ENCODE results near the gene THADA.
A peak's percentile ranks its signal among the peaks of the same experiment; 100 is the strongest.

THADA gene

DNA sequence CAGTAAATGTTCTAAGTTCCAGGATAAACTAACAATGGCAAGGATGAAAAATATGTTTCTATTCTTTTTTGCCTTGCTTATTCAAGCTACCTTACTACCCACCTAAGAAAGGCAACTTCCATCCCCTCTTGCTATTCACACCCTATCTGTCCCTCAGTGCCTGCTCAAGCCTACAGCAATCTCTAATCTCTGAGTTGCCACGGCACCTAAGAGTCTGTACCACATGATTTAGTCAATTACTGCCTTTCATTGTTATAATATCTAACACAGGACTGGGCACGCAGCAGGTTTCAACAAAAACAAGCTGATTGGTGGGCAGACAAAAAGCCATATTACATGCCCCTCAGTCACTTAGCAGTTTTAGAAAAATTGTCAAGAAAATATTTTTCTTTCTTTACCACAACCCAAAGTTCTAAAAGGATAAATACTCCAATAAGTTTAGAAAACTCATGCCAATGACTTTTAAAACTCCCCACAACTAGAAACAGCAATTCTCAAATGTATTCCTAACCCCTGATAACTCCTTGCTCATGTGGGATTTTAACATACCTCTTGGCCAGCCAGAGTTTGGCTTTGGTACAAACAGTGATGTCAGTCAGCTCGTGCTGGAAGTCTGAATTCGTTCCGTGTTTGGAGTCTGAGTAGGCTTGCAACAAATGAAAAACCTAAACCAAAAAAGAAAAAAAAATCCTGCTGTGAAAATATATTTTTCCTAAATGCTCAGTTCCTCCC lies 252.1 kb downstream of the THADA start:
- peak; percentile 79 for DNase-seq

DNA sequence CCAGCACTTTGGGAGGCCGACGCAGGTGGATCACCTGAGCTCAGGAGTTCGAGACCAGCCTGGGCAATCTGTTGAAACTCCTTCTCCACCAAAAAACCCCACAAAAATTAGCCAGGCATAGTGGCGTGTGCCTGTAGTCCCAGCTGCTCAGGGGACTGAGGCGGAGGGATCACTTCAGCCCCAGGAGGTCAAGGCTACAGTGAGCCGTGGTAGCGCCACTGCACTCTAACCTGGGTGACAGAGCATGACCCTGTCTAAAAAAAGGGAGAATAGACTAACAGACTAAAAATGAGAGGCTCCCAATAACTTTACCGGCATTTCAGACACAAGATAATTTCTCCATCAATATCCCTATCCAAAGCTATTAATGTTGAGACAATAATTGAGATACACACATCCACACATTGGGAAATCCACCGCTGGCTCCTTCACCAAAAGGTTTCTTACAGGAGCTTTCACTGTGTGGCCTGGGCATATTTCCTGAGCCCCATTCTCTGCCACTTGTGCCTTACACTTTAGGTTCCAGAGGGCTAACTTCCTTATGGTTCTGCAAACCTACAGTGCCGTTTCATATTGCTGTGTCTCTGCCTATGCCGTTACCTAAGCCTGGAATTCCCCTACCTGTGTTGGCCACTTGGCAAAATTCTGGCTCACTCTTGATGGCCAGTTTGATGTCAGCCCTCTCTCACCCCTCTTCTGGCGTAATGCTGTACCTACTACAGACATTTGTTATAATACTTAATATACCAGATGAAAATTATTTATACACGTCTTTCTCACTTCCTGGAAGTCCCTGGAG lies 253.7 kb downstream of the THADA start:
- DNase-seq: no peak

DNA sequence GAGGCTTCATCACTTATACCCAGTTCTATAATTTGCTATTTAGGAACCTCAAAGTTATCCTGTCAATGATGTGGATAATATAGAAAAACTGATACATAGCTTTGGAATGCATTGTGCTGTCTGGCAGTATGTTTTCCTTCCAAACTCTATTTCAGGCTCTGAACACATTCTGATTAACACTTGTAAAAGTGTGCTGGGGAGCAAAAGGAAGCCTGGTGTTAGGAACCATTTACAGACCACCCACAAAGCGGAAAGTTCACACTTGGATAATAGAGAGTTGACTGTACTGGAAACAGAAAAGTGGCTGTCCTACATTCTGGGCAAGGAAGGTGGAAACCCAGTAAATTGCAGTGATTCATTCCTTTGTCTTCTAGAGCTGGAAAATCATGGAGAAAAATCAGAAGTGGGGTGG lies 254.9 kb downstream of the THADA start:
- DNase-seq: peak; percentile 72

DNA sequence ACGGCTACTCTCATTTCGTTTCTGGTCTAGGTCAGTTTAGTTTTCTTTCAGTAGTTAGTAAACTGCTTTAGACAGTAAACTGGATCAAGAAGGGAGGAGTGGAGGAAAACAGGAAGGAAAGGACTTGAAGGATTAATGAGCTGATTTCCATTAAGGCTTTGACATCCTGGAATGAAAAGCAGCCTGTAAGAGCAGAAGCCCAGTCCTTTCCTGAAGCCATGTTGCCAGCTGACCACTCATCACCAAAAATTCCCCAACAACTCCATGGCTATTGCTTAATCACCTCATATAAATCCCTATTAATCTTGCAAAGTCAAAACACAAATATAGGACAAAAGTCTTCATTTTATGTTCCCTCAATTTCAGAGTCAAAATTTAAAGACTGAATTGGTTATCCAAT lies 255.8 kb downstream of the THADA start:
- no peak for DNase-seq

DNA sequence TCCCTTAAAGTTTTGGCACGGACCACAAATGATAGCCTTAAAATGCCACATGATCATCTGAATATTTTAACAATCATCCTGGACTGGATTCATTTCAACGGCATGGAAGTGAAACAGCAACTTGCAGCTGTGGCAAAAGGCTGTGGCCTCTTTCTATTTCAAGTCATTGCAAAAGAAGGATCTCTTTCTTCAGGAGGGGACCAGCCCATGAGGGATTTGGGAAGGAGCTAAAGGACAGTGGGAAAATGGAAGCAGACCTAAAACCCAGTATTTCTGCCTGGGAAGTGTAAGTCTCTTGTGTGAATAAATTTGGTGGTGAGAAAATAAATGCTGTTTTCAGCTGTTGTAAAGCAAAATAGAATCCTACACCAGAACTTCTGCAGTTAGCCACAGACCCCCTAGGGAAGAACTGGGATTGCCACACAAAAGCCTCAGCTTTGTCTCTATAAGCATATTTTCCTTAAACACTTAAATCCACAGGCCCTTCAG lies 262.1 kb downstream of the THADA start:
- DNase-seq: no peak

DNA sequence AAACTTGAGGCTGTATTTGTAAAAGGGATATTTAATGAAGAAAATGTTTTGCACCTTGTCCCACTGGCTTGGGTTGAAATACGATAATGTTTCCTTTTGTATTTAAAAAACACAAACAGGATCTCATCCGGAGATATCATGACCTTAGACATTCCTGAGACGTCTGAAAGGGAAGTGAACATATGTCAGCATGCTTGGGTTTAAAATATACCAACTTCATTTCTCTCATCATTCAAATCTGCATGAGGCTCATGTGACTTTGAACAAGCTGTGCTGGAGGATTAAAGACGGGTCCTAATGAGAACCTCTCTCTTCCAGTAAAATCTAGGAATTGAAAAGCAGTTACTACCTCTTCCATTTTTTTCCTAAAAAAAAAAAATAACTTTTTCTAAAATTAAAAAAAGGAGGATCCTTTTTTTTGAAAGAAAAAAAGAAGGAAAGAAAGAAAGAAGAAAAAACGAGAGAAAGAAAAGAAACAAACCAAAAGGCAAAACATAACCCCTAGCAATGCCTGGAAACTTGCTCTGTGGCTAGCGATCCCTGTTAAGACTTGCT lies 262.7 kb downstream of the THADA start:
- no peak for DNase-seq

DNA sequence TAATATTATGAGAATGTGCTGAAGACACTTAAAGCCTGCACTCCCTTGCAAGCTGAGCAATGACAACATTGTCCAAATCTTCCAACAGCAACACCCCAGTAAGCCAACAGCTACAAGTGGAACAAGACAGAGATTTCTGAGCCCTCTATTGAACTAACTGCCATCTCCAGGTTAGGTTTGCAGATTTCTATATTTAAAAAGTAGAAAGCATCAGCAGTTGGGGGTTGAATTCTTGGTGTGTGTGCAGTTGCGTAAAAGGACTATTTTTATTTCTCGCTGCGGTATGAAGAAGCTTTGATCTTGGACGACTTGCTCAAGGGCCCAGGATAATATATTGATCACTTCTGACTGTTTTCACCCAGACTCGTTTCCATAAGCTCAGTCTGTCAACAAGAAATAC lies 263.2 kb downstream of the THADA start:
- no peak for DNase-seq

DNA sequence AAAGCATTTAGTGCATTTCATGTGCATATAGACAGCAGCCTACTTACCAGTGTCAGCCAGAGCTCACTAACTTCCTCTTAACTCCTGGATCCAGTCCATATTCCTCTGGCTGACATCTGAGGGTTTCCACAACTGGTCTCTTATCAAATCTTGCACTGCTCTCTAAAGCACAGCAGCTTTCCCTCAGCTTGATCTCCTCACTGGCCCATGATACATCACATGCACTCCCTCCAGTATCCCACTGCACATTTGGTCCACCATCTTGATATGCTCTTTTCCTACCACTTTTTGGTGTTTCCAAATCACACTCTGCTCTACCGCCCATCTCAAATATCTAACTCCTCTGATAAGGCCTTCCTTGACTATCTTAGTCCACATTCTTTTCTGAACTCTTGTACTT lies 264.4 kb downstream of the THADA start:
- DNase-seq: no peak

DNA sequence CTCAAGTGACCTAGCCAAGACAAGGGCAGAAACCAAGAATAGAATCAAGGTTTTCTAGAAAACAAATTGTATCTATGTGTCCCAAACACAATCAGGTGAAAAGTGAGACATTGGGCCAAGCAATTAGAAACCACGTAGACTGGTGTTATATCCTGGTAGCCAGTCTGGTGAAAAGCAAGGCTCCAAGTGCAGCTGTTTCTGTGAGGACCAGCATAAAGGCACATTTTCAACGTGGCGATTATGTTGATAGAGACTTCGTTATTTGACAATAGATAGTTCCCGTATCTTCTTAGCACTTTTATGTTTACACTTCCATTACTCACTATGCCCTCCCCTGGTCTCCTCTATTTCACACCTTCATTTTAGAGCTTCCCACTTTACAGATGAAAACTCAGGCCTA lies 266.2 kb downstream of the THADA start:
- DNase-seq: no peak

DNA sequence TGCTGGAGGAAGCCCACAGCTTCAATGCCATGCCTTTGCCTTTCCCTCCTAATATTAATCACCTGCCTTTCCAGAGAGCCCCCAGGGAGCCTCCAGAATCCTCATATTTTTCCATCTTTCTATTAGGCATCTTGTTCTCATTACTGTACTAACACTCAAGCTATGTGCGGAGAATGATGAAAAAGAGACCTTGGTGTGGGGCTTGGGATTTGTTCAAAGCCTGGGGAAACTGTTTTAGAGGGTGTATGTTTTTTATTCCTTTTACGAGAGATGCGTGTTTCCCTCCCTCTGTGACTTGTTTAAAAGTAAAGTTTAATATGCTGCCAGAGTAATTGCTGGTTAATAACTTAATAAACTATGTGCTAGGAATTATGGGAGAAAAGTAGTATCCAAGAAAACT lies 267.0 kb downstream of the THADA start:
- no peak for DNase-seq

DNA sequence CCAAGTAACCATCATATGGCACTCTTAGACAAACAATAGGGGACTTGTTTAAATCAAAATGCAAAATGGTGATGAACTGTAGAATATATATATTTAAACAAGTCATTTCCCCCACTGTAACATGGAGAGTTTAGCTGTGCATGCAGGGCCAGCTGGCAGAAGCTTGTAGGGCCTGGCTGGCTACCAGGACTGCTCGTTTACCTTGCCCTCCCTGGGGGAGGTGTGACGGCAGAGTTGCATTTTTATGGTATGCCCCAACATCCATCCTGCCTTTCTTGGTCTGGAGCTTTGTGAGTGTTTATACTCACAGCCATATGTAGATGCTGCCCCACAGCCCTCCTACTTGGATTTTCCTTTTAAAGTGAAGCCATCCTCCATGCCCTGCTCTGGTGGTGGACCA lies 267.7 kb downstream of the THADA start:
- no peak for DNase-seq

DNA sequence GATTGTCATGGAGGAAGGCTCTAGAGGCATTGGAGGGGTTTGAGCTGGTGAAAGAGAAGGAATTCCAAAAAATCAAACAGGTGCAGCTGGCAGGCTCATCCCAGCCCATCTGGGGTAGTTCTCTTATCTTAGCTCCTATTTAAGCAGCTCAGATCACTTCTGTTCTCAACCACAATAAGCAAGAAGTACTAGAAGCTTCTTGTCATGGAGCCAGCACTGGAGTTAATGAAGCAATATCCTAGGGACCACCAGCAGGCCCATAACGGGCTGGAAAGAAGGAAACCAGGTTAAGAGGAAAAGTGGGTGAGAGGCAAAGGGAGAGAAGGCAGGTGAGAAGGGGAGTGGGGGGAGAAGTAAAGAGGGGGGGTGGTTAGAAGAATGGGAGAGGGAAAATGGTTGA lies 268.7 kb downstream of the THADA start:
- no peak for DNase-seq

DNA sequence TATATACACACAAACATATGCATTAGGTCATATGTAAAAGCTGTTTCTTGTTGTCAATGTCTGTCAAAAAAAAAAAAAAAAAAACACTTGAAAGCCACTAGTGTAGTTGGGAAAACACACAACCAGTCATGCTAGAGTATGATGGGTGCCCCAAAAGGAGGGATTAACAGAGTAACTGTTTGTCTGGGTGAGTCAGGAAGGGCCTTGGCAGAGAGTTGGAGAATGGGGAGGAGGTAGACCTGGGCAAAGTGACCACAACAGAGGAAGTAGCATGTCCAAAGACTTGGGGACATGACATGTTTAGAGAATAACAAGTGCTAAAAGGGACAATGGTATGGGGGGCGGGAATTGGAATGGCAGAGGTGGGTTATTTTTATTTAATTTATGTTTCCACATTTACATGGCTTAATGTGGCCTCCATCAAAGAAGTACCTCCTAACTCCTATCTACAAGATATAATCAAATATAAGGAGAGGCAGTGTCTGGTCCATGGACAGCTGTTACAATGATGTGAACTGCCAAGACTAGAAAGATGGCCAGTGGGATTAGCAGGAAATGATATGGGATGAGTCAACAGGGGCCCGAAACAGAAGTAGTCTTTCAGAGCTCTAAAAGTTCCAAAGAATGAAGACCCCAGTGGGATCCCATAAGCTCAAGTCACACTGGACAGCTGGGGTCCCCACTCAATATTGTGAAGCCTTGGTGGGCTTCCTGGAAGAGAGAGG lies 269.6 kb downstream of the THADA start:
- no peak for DNase-seq

DNA sequence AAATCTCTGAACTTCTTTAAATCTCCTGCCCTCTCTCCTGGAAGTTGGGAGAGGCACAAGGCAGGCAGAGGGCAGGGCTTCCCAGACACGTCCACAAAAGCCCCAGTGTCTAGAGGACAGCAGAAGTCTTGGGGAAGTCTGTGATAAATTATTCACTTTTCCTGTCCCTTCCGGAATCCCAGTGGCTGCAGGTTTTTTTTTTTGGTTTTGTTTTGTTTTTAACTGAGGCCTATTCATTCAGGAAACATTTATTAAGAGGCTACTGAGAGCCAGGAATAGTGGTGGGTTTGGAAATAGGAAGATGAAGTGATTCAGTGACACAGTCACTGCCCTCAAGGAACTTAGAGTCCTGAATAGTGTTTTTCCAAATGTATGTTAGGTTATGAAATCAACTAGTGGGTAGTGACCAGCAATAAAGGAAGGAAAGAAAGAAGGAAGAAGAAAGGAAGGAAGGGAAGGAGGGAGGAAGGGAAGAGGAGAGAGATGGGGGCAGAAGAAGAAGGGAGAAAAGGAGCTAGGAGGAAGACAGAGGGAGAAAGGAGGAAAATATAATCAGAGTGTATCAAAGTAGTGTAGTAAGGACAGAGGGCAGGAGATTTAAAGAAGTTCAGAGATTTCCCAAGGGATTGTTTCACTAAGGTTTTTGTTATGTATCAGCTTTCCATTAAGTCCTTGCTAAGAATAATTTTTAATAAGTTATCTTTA lies 270.6 kb downstream of the THADA start:
- no peak for DNase-seq

DNA sequence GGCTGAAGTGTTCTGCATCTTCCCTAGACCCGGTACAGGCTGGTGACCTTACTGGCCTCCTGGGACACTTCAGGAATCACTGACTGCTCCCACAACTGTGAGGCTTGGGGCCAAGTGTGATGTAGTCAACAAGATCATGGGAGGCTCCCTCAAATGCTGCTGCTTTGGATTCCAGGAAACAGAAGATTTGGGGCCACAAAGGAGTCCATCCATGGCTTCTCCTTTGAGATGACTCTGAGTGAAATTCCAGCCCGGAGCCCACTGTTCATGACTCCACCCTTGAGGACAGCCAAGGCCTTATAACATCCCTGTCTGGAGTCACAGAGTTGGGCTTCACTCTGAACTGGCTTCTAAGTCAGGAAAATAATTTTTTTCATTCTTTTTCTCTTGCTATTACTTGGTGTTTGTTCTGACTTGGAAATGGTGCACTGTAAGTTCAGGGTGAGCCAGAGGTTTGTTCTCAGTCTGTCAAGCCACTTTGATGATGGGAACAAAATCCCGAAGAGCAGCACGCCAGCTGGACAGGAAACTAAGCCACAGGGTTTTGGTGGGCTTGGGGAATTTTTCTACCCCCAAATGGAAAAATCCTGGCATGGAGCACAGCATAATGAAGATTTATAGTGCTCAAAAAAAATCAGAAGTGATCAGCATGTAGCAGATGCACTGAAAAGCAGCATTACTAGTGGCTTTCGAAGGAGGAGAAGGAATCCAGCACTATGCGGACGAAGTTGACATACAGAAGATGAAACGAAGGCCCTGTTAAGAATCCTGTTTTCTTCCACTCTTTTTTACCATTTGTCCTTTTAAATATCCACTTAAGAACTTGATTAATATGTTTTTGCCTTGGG lies 271.4 kb downstream of the THADA start:
- DNase-seq: no peak

DNA sequence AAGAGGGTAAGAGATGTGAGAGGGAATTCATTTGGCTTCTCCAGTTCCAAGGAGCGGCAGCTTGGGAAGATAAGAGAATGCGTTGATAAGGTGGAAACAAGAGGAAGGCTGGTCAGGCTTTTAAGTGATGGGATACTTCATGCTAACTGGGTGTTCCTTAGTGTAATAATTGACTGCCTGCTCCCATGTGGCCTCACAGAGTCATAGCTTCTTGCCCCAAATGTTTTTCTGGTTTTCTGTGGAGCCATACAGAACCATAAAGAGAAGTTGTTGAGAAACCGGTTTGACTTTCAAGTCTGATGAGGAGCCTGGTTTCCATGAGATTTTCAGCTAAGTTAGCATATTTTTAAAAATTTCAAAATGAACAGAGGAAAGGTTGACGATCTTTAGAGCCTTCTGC lies 272.0 kb downstream of the THADA start:
- no peak for DNase-seq

DNA sequence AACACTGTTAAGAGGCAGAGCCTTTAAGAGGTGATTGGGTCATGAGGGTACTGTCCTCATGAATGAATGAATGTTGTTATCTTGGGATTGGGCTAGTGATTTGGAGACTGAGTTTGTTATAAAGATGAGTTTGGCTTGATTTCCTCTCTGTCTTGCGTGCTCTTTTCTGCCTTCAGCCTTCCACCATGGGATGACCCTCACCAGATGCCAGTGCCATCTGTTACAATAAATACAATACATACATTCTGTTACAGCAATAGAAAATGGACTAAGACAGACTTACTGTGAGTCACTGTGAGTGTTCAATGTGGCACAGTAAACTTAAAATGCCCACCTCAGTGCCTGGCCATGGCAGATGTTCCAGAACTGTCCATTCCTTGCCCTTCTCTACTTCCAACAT lies 274.4 kb downstream of the THADA start:
- DNase-seq: no peak

DNA sequence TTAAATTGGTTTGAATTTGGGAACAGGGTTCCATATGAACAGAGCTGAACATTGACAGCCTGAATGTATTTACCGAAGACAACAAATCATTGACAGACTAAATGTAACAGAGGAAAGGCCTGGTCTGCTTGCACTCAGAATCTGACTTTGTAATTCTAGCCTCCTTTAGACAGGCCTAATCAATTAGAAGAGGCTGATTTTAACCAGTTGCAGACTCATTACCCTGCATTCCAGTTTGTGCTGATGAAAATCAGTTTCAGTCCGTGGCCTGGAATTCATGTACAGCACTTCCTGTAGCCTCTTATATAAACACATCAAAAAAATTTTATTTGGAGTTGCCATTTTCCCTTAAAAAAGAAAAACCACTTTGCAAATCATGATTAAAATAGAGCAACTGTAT lies 276.3 kb downstream of the THADA start:
- no peak for DNase-seq

DNA sequence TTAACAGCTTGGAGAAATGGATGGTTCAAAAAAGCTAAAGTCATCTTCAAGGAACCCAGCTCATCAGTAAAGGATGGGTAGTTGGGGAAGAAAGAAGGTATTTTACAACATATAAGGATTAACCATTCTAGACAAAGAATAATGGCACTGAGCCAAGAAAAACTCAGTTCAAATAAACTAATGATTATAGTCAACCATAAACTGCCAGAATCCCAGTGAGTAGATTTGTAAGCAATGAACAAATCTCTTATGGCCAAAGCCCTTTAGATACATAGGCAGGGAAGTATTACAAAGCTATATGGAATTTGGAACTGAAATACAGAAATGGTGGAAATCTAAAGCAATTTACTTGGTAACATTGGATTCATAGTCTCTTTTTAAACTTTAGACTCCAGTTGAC lies 277.0 kb downstream of the THADA start:
- no peak for DNase-seq

DNA sequence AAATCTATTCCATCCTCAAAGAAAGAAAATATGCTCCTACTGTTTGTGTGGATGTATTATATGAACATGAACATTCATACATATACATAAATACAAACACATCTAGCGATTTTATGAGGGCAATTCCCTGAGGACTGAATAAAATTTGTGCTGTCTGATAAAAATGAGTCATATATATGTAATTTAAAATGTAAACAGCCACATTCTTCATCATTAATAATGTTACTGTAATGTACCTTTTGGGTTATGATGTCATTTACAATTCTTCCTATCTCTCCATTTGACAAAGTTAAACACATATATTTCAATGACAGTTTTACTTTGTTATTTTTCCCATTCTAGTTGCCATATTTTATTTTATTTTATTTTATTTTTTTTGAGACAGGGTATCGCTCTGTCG lies 278.2 kb downstream of the THADA start:
- no peak for DNase-seq

DNA sequence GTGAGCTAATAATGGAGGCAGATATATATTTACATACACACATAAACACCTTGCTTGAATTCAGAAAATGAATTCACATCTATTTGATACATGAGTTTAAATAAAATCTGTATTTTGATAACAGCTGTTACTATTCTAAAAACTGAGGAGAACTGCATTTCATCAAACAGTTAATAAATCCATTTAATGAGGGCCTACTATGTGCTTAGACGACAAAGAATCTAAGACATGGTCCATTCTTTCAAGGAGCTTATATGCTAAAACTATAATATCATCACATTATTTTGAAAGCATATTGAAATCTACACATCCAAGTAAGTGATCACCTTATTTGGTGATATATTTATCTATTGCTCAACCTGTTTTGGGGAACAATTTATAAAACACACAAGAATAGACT lies 278.6 kb downstream of the THADA start:
- DNase-seq: no peak

DNA sequence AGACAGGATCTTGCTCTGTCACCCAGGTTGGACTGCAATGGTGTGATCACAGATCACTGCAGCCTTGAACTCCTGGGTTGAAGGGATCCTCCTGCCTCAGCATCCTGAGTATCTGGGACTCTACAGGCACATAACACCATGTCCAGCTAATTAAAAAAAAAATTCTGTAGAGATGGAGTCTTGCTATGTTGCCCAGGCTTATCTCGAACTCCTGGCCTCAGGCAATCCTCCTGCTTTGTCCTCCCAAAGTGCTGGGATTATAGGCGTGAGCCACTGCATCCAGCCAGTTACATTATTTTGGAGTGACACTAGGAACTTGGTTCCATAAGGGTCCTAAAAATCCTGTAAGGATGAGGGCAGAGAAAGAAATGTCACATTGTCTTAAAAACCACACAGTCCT lies 280.4 kb downstream of the THADA start:
- DNase-seq: no peak

All from kidney glomerular epithelial cell (primary cell).